Activated naive CD4-positive, alpha-beta T cell treated with anti-CD3 and anti-CD28 coated beads, Interleukin-2, amount 50 U/mL, for 72 hours (primary cell): Measurements from ENCODE around the gene ITIH2. TPM values are rescaled to one million over a fixed set of nuclear protein-coding genes. Genes with fewer than 3 reads are reported as not detected.
"Not testable (repeated sequence)": the region's sequence is repeated elsewhere in the genome, so short reads cannot be mapped to it uniquely, and the experiment has no call there.

Experiments used
- ATAC-seq, 2 donors: fragments of 150-1000 bp; cut with Tn5 transposase; 2 replicates each; pipeline ENCODE4 v1.10.0; 2021; ENCODE audit warnings: mild to moderate bottlenecking in 2 of 2, moderate library complexity in 2 of 2
- DNase-seq, 2 donors: peaks; one replicate each; pipeline ENCODE4 v3.0.0; 2021 to 2022; ENCODE audit warnings: low spot score in 2 of 2
- H3K27ac Mint-ChIP-seq, 2 donors: one replicate each; pipeline ENCODE4 v1.8.0; 2022; ENCODE audit warnings: mild to moderate bottlenecking in 2 of 2, mixed read lengths in 2 of 2
- H3K36me3 Mint-ChIP-seq, 2 donors: one replicate each; pipeline ENCODE4 v1.8.0; 2022; ENCODE audit warnings: mixed read lengths in 2 of 2
- H3K9me3 Mint-ChIP-seq, 2 donors: one replicate each; pipeline ENCODE4 v1.8.0; 2022; ENCODE audit warnings: mixed read lengths in 2 of 2
- total RNA-seq, 2 donors: library from RNA; stranded (reverse); gene quantifications; one replicate each; pipeline ENCODE4 v1.2.3, GENCODE V29; 2022

ITIH2 gene
- total RNA-seq, 2 donors from 2014 or later: not detected

GRCh38 chr10:7687228-7687907, 15.7 kb upstream of the ITIH2 start:
- Mint-ChIP-seq H3K27ac (peak overlapping the region in 1 of 2 donors; percentile 32), H3K36me3 (peaks cover under 1 to 19% of the 10 kb centered on the region in 2 donors), H3K9me3 (peaks cover 6 to 15% of the 10 kb centered on the region in 2 donors)
- DNase-seq: peak; percentile 70 to 75
- peak; percentile 89 to 91 for ATAC-seq

GRCh38 chr10:7689591-7689990, 13.5 kb upstream of the ITIH2 start:
- Mint-ChIP-seq H3K36me3 (peaks cover 12 to 33% of the 10 kb centered on the region in 2 donors), H3K27ac (no peak overlapping the region), H3K9me3 (peaks cover 15 to 30% of the 10 kb centered on the region in 2 donors)
- no peak for DNase-seq
- ATAC-seq: no peak

GRCh38 chr10:7690885-7691597, 12.1 kb upstream of the ITIH2 start:
- DNase-seq: not testable (repeated sequence)
- ATAC-seq: peak; percentile 57 to 68
- Mint-ChIP-seq H3K36me3 (peaks cover 12 to 33% of the 10 kb centered on the region in 2 donors), H3K9me3 (peaks cover 15 to 30% of the 10 kb centered on the region in 2 donors), H3K27ac (peak overlapping the region in 1 of 2 donors; percentile 45)

GRCh38 chr10:7692368-7692767, 10.7 kb upstream of the ITIH2 start:
- H3K9me3 Mint-ChIP-seq: peaks cover 15 to 30% of the 10 kb centered on the region in 2 donors
- H3K27ac Mint-ChIP-seq, ATAC-seq, DNase-seq: not testable (repeated sequence)
- peaks cover 12 to 33% of the 10 kb centered on the region in 2 donors for H3K36me3 Mint-ChIP-seq

GRCh38 chr10:7693194-7693593, 9.9 kb upstream of the ITIH2 start:
- peaks cover 15 to 30% of the 10 kb centered on the region in 2 donors for H3K9me3 Mint-ChIP-seq
- peaks cover 12 to 33% of the 10 kb centered on the region in 2 donors for H3K36me3 Mint-ChIP-seq
- not testable (repeated sequence) for H3K27ac Mint-ChIP-seq

GRCh38 chr10:7696545-7696944, 6.6 kb upstream of the ITIH2 start:
- H3K9me3 Mint-ChIP-seq: peaks cover 10 to 17% of the 10 kb centered on the region in 2 donors
- no peak overlapping the region for H3K27ac Mint-ChIP-seq
- no peak for DNase-seq
- H3K36me3 Mint-ChIP-seq: peaks cover 12 to 16% of the 10 kb centered on the region in 2 donors
- ATAC-seq: no peak

More at GRCh38 chr10:7693194-7693593, 9.9 kb upstream of the ITIH2 start:
- not testable (repeated sequence) for ATAC-seq, DNase-seq

- Mint-ChIP-seq H3K36me3 (peaks cover 11 to 13% of the 10 kb centered on the region in 2 donors), H3K9me3 (peaks cover 9 to 15% of the 10 kb centered on the region in 2 donors), H3K27ac (no peak overlapping the region)
- ATAC-seq: no peak
- DNase-seq: no peak
Measured at GRCh38 chr10:7697426-7697825, 5.7 kb upstream of the ITIH2 start.

GRCh38 chr10:7700577-7701125, 2.5 kb upstream of the ITIH2 start:
- DNase-seq (no peak), ATAC-seq (no peak)
- no peak overlapping the region for H3K27ac Mint-ChIP-seq
- H3K36me3 Mint-ChIP-seq: no peaks in the 10 kb centered on the region
- H3K9me3 Mint-ChIP-seq: no peaks in the 10 kb centered on the region

- Mint-ChIP-seq H3K9me3 (no peaks in the 10 kb centered on the region), H3K36me3 (no peaks in the 10 kb centered on the region), H3K27ac (no peak overlapping the region)
- no peak for DNase-seq
- no peak for ATAC-seq
Measured at GRCh38 chr10:7701158-7701742, 1.9 kb upstream of the ITIH2 start.

GRCh38 chr10:7702288-7702812, 766 bp upstream of the ITIH2 start:
- Mint-ChIP-seq H3K27ac (no peak overlapping the region), H3K9me3 (no peaks in the 10 kb centered on the region), H3K36me3 (no peaks in the 10 kb centered on the region)
- no peak for ATAC-seq
- DNase-seq: no peak

- H3K27ac Mint-ChIP-seq: no peak overlapping the region
- no peak for ATAC-seq
- no peaks in the 10 kb centered on the region for H3K9me3 Mint-ChIP-seq
- DNase-seq: no peak
- no peaks in the 10 kb centered on the region for H3K36me3 Mint-ChIP-seq
Measured at GRCh38 chr10:7704071-7705016, 1.2 kb downstream of the ITIH2 start.

- Mint-ChIP-seq H3K36me3 (no peaks in the 10 kb centered on the region), H3K27ac (no peak overlapping the region), H3K9me3 (no peaks in the 10 kb centered on the region)
- no peak for ATAC-seq
- DNase-seq: no peak
Measured at GRCh38 chr10:7705341-7705740, 2.2 kb downstream of the ITIH2 start.

GRCh38 chr10:7706534-7707073, 3.5 kb downstream of the ITIH2 start:
- no peaks in the 10 kb centered on the region for H3K9me3 Mint-ChIP-seq
- H3K27ac Mint-ChIP-seq: no peak overlapping the region
- no peaks in the 10 kb centered on the region for H3K36me3 Mint-ChIP-seq
- ATAC-seq: no peak
- DNase-seq: no peak

GRCh38 chr10:7707102-7707501, 4.0 kb downstream of the ITIH2 start:
- ATAC-seq (no peak), DNase-seq (no peak)
- H3K9me3 Mint-ChIP-seq: no peaks in the 10 kb centered on the region
- no peaks in the 10 kb centered on the region for H3K36me3 Mint-ChIP-seq
- H3K27ac Mint-ChIP-seq: no peak overlapping the region

- Mint-ChIP-seq H3K9me3 (no peaks in the 10 kb centered on the region), H3K36me3 (no peaks in the 10 kb centered on the region), H3K27ac (no peak overlapping the region)
- DNase-seq (no peak), ATAC-seq (no peak)
Measured at GRCh38 chr10:7707858-7708622, 4.9 kb downstream of the ITIH2 start.
